Fibroblast of peridontal ligament (primary cell): ENCODE data around the gene TMEM242.

Experiments
- DNase-seq: peaks from one replicate; pipeline ENCODE4 v3.0.0-alpha.2; 2010; ENCODE audit errors: extremely low read depth

The TMEM242 gene

GRCh38 chr6:157270916-157271315, 52.4 kb downstream of the TMEM242 start:
- DNase-seq, result no peak

GRCh38 chr6:157270308-157270707, 53.0 kb downstream of the TMEM242 start:
- no peak for DNase-seq

GRCh38 chr6:157269261-157269794, 54.0 kb downstream of the TMEM242 start:
- DNase-seq, result peak; percentile 27

GRCh38 chr6:157268835-157269234, 54.5 kb downstream of the TMEM242 start:
- DNase-seq, result no peak

GRCh38 chr6:157268396-157268795, 54.9 kb downstream of the TMEM242 start:
- no peak for DNase-seq

GRCh38 chr6:157267654-157268053, 55.7 kb downstream of the TMEM242 start:
- no peak for DNase-seq

GRCh38 chr6:157267109-157267611, 56.2 kb downstream of the TMEM242 start:
- no peak for DNase-seq

DNA sequence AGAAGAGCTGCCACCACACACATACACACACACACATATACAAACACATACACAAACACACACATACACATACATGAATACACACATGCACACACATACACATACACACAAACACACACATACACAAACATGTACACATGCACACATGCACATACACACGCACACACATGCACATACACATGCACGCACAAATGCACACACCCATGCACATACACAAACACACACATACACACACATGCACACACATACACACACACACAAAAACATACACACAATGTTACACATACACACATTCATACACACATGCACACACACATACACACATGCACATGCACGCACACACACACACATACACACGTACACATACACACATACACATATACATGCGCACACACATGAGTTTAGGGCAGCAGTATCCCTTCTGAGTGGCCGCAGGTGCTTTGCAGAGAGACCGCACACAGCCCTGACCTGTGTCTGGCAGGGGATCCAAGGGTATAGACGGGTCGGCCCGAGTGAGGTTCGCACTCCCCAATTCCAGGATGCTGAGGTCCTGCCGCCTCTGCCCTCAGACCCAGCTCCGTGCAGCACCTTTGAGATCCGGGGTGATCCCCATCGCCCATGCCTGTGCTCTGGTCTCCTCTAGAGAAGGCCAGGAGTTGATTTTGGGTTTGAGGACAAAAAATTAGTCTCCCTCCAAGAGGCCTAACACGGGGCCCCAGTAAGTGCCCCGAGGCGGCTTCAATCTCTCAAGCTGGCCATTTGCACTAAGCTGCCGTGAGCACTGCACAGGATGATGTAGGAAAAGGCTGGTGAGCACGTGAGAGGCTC, 56.8 kb downstream of the TMEM242 start:
- no peak for DNase-seq

- no peak for DNase-seq
These were observed 57.7 kb downstream of the TMEM242 start for GRCh38 chr6:157265635-157266034.

DNA sequence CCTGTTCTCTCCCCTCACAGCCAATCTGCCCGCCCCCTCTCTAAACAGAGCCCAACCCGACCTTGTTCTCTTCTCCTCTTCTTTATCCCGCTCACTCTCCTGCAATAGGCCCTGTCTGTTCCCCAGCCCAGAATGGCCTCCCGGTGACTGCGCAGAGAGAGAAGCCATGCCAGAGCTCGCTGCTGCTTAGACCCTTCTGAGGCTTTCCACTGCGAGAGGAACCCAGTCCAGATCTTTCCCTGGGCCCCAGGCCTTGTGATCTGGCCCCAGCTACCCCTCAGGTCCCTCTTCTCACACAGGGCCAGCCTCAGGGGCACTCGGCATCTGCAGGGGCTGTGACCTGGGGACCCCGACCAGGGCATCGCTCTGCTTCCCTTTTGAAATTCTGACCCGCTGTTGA, 58.1 kb downstream of the TMEM242 start:
- no peak for DNase-seq

- no peak for DNase-seq
These were observed 58.6 kb downstream of the TMEM242 start for GRCh38 chr6:157264701-157265100.

DNA sequence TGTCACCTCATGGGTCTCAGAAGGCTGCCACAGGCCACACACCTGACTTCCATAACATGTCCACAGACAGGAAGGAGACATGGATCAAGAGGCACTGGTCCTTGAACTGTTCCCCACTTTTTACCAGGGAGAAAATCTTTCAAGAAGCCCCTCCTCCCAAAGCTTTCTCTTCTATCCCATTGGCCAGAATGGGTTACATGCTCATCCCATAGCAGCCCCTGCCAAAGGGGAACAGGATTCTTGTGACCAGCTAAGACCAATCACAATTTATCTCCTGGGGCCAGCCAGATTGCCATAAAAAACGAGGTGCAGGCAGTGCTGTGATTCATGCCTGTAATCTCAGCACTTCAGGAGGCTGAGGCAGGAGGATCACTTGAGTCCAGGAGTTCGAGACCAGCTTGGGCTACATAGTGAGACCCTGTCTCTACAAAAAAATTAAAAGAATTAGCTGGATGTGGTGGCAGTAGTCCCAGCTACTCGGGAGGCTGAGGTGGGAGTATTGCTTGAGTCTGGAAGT, 59.4 kb downstream of the TMEM242 start:
- DNase-seq, result no peak

GRCh38 chr6:157263146-157263545, 60.2 kb downstream of the TMEM242 start:
- peak; percentile 9 for DNase-seq

DNA sequence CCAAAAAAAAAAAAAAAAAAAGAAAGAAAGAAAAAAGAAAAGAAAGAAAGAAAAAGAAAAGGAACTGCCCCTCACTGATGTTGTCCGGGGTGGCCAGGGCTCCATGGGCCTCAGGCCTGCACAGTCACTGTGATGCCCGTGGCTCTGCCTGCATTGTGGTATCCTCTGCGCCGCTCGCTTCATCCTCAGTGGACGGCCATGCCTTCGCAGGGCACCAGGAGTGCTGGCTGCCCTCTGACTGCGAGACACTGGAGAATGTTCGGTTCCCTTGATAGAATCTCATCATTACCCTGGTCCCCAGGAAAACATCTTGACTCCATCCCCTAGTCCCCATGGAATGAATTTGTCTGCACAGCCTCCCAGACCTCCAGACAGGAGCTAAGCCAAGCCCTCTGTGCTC, 61.7 kb downstream of the TMEM242 start:
- no peak for DNase-seq

GRCh38 chr6:157260735-157261410, 62.4 kb downstream of the TMEM242 start:
- DNase-seq, result no peak

GRCh38 chr6:157259443-157259842, 63.9 kb downstream of the TMEM242 start:
- DNase-seq, result no peak

GRCh38 chr6:157258878-157259277, 64.4 kb downstream of the TMEM242 start:
- DNase-seq, result no peak

DNA sequence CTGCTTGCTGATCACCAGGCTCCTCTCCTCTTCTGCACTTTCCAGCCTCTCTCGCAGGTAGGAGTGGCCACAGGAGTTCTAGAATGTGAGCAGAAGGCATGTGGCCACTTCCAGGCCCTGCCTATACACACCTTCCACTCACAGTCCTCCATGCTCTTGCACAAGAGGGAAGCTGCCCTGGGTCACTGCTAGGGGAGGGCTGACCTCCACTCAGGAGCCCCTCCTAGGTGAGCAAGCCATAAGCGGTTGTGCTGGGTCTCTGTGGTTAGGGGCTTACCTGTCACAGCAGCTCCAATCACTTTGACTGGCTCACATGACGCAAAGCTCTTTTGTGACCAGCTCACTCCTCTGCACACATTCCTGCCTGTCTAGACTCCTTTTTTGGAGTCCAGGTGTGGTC, 68.2 kb downstream of the TMEM242 start:
- no peak for DNase-seq

DNA sequence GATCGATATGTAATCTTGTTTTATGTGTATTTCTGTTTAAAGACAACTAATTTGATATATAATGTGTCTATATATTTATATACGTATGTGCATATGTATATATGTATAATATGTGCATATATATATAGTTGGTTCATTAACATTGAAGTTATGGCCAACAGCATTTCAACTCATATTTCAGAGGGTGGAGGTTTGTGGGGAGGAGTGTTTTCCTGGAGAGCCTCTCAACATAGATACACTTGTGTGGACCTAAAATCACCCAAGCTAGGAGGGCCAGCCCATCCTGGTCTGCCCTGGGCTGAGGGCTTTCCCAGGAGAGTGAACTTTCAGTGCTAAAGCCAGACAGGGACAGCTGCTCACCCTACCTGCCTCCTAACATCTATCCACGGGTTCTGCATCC, 68.8 kb downstream of the TMEM242 start:
- no peak for DNase-seq

- no peak for DNase-seq
These were observed 69.6 kb downstream of the TMEM242 start for GRCh38 chr6:157253699-157254098.

- no peak for DNase-seq
These were observed 70.3 kb downstream of the TMEM242 start for GRCh38 chr6:157253017-157253416.

- no peak for DNase-seq
These were observed 71.6 kb downstream of the TMEM242 start for GRCh38 chr6:157251586-157252247.
